Thyroid gland (tissue), 4 donors: ENCODE measurements around the gene LCNL1.

Experiments
- POLR2A ChIP-seq, 2 donors: fragments of 450-650 bp; IDR thresholded peaks; one replicate each; pipeline ENCODE4 v1.6.1; 2017; ENCODE audit warnings: antibody characterized with exemption in 2 of 2, mild to moderate bottlenecking in 2 of 2, moderate library complexity in 1 of 2
- TF ChIP-seq, protein P1 (sequence below), 6 experiments: fragments of 200-600 bp in 3 of 6; fragments of 450-650 bp in 3 of 6; sonication (generic) in 3 of 6; IDR thresholded peaks; one replicate each; pipeline ENCODE4 v1.5.1; 2016 to 2019; ENCODE audit warnings: antibody characterized with exemption in 6 of 6, mild to moderate bottlenecking in 2 of 6, inconsistent platforms in 1 of 6, moderate library complexity in 1 of 6

DNA sequence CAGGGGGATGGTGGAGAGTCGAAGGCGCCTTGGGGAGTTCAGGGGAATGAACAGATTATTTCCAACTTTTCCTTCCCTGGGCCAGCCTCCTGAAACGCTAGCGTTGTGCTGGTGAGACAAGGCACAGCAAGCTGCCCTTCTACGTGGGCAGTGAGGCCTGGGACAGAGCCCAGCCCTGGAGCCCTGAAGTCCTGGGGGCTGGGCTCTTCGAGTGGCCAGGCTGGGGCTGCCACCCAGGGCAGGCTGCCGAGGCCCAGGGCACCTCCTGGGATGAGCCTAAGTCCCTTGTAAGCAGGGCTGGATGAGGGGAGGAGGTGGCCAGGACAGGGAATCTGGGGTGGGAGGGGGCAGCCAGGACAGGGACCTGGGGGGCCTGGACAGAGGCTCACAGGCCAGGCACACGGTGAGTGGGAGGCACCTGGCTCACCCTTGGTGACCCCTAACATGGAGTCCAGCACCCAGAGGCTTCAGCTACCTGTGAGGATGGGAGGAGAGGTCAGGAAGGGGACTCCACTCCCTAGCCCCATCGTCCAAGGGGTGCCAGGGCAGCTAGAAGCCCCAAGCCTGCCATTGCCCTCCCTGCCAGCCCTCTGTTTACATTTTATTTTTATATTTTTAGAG is 32.0 kb upstream of the LCNL1 start:
- no peak for TF ChIP-seq POLR2A (IDR thresholded peaks at IDR 0.05)
- TF ChIP-seq, protein P1, sequence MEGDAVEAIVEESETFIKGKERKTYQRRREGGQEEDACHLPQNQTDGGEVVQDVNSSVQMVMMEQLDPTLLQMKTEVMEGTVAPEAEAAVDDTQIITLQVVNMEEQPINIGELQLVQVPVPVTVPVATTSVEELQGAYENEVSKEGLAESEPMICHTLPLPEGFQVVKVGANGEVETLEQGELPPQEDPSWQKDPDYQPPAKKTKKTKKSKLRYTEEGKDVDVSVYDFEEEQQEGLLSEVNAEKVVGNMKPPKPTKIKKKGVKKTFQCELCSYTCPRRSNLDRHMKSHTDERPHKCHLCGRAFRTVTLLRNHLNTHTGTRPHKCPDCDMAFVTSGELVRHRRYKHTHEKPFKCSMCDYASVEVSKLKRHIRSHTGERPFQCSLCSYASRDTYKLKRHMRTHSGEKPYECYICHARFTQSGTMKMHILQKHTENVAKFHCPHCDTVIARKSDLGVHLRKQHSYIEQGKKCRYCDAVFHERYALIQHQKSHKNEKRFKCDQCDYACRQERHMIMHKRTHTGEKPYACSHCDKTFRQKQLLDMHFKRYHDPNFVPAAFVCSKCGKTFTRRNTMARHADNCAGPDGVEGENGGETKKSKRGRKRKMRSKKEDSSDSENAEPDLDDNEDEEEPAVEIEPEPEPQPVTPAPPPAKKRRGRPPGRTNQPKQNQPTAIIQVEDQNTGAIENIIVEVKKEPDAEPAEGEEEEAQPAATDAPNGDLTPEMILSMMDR (IDR thresholded peaks at IDR 0.05): no peak
